ENCODE results near the gene SLC35E4. TPM values are rescaled to one million over a fixed set of nuclear protein-coding genes. Genes with fewer than 3 reads are reported as not detected.
"Not testable (repeated sequence)": the region's sequence is repeated elsewhere in the genome, so short reads cannot be mapped to it uniquely, and the experiment has no call there.

Gene SLC35E4
- total RNA-seq = 1 to 10 TPM; 3.8 to 5.0 TPM

DNA sequence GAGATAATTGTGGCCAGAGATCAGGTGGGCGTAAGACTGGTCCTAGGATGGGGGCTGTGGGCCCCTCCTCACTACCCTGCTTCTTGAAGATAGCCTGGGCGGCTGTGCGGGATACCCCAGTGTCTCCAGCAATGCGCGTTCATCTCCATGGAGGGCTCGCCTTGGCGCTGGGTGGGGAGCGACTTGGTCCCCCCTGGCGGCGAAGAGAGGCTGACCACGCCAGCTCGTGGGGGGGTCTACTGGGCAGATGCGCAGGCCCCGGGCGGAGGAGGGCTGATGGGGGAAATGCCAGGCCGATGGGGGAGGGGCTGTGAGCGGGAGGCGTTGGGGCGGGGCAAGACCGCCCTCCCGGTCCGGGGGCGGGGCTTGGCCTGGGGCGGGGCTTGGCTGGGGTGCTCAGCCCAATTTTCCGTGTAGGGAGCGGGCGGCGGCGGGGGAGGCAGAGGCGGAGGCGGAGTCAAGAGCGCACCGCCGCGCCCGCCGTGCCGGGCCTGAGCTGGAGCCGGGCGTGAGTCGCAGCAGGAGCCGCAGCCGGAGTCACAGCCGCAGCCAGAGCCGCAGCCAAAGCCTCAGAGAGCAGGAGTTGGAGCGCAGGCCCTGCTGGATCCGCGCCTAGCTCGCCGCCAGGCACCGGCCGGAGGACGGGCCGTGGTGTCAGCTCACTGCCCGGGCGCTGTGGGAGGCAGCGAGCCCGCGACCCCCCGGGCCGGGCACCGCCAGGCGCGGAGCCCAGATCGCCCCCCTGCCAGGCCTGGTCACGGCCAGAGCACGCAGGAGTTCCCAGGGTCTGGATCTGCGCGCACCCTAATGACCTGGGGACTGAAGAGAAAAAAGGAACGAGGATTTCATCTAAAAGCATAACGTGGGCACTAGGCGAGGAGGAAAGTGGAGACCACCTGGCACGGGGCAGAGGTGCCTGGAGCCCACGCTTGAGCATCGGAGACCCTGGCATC is at the start of gene SLC35E4:
SLC35E4 (plus strand) TSS at position 509 of the 953 bp plus-strand sequence. CDS start 670 bp downstream, outside the sequence.
- H3K27me3 Mint-ChIP-seq = no peaks in the 10 kb centered on the region
- CTCF ChIA-PET = interaction anchor here (0.7 to 7.8 kb wide), 36 partner anchors 10 to 637 kb away, joined by 3 to 186 read pairs (median 4); partner anchors contain the start of genes DUSP18, OSBP2, PES1 and RNF215
- peaks cover 20% of the 10 kb centered on the region for H3K4me1 Mint-ChIP-seq
- H3K27ac Mint-ChIP-seq = peak within 1 kb of the TSS; percentile 96
- ATAC-seq (peak; percentile 87), DNase-seq (peak; percentile 96)
- H3K4me3 Mint-ChIP-seq = peak within 1 kb of the TSS; percentile 72
- no peaks in the 10 kb centered on the region for H3K9me3 Mint-ChIP-seq (ENCODE audit: low read depth)
- H3K36me3 Mint-ChIP-seq = peaks cover 11% of the 10 kb centered on the region

- CTCF ChIA-PET = no interaction called here
- no peak overlapping the region for H3K27ac Mint-ChIP-seq
- H3K4me1 Mint-ChIP-seq = no peaks in the 10 kb centered on the region
- DNase-seq (no peak), ATAC-seq (no peak)
- no peak overlapping the region for H3K4me3 Mint-ChIP-seq
- no peaks in the 10 kb centered on the region for H3K9me3 Mint-ChIP-seq (ENCODE audit: low read depth)
- H3K36me3 Mint-ChIP-seq = peaks cover 27% of the 10 kb centered on the region
- no peaks in the 10 kb centered on the region for H3K27me3 Mint-ChIP-seq
Measured at GRCh38 chr22:30586414-30586813, 49.2 kb upstream of the SLC35E4 start.

DNA sequence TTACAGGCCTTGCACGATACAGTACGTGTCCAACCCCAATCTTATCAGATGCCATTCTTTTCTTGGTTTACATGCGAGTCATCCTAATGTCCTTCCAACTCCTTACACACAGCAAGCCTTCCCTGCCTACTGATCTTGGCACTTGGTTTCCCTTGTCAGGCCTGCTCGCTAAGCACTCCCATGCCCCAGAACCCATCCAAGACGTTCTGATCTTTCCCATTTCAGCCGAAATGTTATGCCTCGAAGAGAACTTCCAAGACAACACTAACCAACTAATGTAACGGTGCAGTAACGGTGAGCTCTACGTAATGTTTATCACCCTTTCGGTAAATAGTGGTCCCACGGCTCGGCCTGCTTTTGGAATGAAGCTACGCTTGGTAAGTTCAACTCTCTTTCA is 44.4 kb upstream of the SLC35E4 start:
- CTCF ChIA-PET = interaction anchor here (1.0 to 2.4 kb wide), 4 partner anchors 11 to 329 kb away, joined by 3 to 13 read pairs (median 4); partner anchors contain the start of gene TCN2
- peaks cover 13% of the 10 kb centered on the region for H3K27me3 Mint-ChIP-seq
- DNase-seq = no peak
- no peak overlapping the region for H3K27ac Mint-ChIP-seq
- H3K4me1 Mint-ChIP-seq = peaks cover 1% of the 10 kb centered on the region
- ATAC-seq = peak; percentile 1
- H3K36me3 Mint-ChIP-seq = peaks cover 15% of the 10 kb centered on the region
- no peaks in the 10 kb centered on the region for H3K9me3 Mint-ChIP-seq (ENCODE audit: low read depth)
- H3K4me3 Mint-ChIP-seq = no peak overlapping the region

DNA sequence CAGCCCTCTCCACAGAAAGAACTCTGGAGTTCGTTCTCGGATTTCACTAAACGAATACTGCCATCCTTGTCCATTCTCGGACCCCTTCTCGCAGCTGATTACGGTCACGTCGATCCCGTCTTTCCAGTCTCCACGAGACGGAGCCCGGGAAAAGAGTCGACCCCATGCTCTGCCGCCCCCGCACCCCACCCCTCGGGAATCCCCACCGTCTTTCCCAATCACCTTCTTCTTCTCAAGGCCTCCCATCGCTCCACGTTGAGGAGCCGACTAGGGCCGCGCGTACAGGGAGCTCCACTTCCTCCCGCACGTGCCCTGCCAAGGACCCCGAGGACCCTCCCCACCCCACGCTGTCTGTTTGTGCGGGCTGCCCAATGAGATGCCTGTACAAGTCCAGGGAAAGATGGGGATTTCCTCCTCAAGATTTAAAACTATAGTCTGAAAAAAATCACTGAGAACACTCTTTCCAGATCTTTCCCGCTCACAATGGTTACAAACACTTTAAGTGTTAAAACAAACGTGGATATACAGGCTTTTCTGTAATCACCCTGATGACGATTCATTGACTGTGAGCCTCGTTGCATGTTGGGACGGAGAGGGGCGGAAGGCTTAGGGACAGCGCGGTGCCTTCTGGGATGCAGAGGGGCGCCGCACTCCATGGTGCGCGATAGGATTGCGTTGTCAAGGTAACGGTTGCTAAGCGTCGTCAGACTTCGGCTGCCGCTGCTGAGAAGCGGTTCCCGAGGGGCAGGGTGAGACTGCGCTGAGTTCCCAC is 43.8 kb upstream of the SLC35E4 start, which contains the start of gene PES1:
PES1 (minus strand) TSS at position 323 of the 772 bp plus-strand sequence; CDS start at position 246, 77 bp downstream.
- ATAC-seq (peak; percentile 98), DNase-seq (peak; percentile 97)
- Mint-ChIP-seq H3K4me1 (peaks cover 1% of the 10 kb centered on the region), H3K27me3 (peaks cover 13% of the 10 kb centered on the region), H3K36me3 (peaks cover 11% of the 10 kb centered on the region), H3K9me3 (ENCODE audit: low read depth) (no peaks in the 10 kb centered on the region), H3K4me3 (no peak within 1 kb of the TSS), H3K27ac (no peak within 1 kb of the TSS)
- CTCF ChIA-PET = interaction anchor here (1.0 to 2.4 kb wide), 4 partner anchors 15 to 492 kb away, joined by 3 to 13 read pairs (median 4); partner anchors contain the start of gene TCN2

GRCh38 chr22:30592360-30592713 is 43.2 kb upstream of the SLC35E4 start:
- DNase-seq; H3K36me3 Mint-ChIP-seq; H3K27ac Mint-ChIP-seq; H3K4me3 Mint-ChIP-seq; H3K4me1 Mint-ChIP-seq; ATAC-seq; H3K9me3 Mint-ChIP-seq (ENCODE audit: low read depth): not testable (repeated sequence)
- H3K27me3 Mint-ChIP-seq = peaks cover 13% of the 10 kb centered on the region
- CTCF ChIA-PET = interaction anchor here (1.0 to 1.7 kb wide), 5 partner anchors 12 to 491 kb away, joined by 3 to 7 read pairs (median 4); no protein-coding TSS in a partner anchor

DNA sequence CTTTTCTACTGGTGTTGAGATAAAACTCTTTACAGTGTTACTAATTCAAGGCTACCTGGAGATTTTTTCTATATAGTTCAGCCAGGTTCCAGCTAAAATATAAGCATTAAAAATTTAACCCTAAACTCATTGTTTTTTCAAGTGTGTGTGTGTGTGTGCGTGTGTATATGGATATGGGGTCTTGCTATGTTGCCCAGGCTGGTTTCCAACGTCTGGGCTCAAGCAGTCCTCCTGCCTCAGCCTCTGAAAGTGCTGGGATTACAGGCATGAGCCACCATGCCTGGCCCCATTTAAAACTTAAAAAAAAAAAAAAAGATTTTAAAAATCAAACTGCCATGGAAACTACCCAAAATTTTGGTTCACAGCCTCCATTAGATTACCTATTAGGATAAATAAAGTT is 39.4 kb upstream of the SLC35E4 start:
- no peak for ATAC-seq
- no peaks in the 10 kb centered on the region for H3K9me3 Mint-ChIP-seq (ENCODE audit: low read depth)

DNA sequence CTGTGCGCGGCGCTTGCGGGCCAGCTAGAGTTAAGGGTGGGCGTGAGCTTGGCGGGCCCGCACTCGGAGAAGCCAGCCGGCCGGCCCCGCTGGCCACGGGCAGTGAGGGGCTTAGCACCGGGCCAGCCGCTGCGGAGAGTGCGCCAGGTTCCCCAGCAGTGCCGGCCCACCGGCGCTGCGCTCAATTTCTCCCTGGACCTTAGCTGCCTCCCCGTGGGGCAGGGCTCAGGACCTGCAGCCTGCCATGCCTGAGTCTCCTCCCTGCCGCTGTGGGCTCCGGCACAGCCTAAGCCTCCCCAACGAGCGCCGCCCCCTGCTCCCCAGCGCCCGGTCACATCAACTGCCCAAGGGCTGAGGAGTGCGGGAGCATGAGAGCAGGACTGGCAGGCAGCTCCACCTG is 38.7 kb upstream of the SLC35E4 start:
- Mint-ChIP-seq H3K36me3 (no peaks in the 10 kb centered on the region), H3K4me3 (no peak overlapping the region), H3K27ac (no peak overlapping the region), H3K9me3 (ENCODE audit: low read depth) (no peaks in the 10 kb centered on the region), H3K27me3 (peaks cover 13% of the 10 kb centered on the region), H3K4me1 (peaks cover 1% of the 10 kb centered on the region)
- CTCF ChIA-PET = interaction anchor here (2.2 kb wide), 1 partner anchor 38 kb away, joined by 9 read pairs; no protein-coding TSS in a partner anchor
- DNase-seq (no peak), ATAC-seq (no peak)

More for the DNA sequence above, 39.4 kb upstream of the SLC35E4 start:
- CTCF ChIA-PET = interaction anchor here (0.8 to 1.2 kb wide), 2 partner anchors 8 to 10 kb away, joined by 3 to 4 read pairs; no protein-coding TSS in a partner anchor
- H3K27me3 Mint-ChIP-seq = peaks cover 13% of the 10 kb centered on the region
- peaks cover 1% of the 10 kb centered on the region for H3K4me1 Mint-ChIP-seq
- no peak overlapping the region for H3K27ac Mint-ChIP-seq
- no peak overlapping the region for H3K4me3 Mint-ChIP-seq
- no peak for DNase-seq
- no peaks in the 10 kb centered on the region for H3K36me3 Mint-ChIP-seq

DNA sequence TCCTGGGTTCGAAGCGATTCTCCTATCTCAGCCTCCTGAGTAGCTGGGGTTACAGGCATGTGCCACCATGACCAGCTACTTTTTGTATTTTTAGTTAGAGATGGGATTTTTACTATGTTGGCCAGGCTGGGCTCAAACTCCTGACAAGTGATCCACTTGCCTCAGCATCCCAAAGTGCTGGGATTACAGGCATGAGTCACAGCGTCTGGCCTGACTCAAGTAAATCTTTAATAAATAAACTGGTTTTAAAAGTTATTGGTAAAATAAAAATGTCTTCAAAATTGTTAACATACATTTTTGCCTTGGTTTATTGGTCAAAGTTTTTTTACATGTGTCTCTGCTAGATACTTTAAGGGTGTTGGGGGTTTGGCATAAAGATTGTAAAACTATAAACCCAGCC is 36.6 kb upstream of the SLC35E4 start:
- peaks cover 2% of the 10 kb centered on the region for H3K4me1 Mint-ChIP-seq
- CTCF ChIA-PET = interaction anchor here (1.3 to 2.2 kb wide), 2 partner anchors 9 to 35 kb away, joined by 4 to 9 read pairs; no protein-coding TSS in a partner anchor
- peaks cover 6% of the 10 kb centered on the region for H3K27me3 Mint-ChIP-seq
- no peaks in the 10 kb centered on the region for H3K36me3 Mint-ChIP-seq
- no peak overlapping the region for H3K4me3 Mint-ChIP-seq
- ATAC-seq = no peak
- no peak for DNase-seq
- H3K27ac Mint-ChIP-seq = no peak overlapping the region
- no peaks in the 10 kb centered on the region for H3K9me3 Mint-ChIP-seq (ENCODE audit: low read depth)

- Mint-ChIP-seq H3K9me3 (ENCODE audit: low read depth) (no peaks in the 10 kb centered on the region), H3K36me3 (no peaks in the 10 kb centered on the region), H3K27me3 (no peaks in the 10 kb centered on the region), H3K27ac (no peak overlapping the region), H3K4me1 (peaks cover 7% of the 10 kb centered on the region), H3K4me3 (no peak overlapping the region)
- CTCF ChIA-PET = interaction anchor here (1.1 to 2.1 kb wide), 4 partner anchors 34 to 313 kb away, joined by 3 to 8 read pairs (median 6); no protein-coding TSS in a partner anchor
- DNase-seq = no peak
- ATAC-seq = no peak
Measured at GRCh38 chr22:30600921-30601320, 34.7 kb upstream of the SLC35E4 start.

DNA sequence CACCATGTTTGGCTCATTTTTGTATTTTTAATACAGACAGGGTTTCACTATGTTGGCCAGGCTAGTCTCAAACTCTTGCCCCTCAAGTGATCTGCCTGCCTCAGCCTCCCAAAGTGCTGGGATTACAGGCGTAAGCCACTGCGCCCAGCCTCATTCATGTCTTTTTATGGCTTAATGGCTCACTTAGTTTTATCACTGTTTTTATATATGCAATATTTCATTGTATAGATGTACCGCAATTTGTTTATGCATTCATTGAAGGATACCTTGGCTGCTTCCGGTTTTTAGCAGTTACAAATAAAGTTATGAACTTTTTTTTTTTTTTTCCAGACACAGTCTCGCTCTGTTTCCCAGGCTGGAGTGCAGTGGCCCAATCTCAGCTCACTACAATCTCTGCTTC is 34.1 kb upstream of the SLC35E4 start:
- no peak for ATAC-seq
- H3K27ac Mint-ChIP-seq = no peak overlapping the region
- no peaks in the 10 kb centered on the region for H3K9me3 Mint-ChIP-seq (ENCODE audit: low read depth)
- no peaks in the 10 kb centered on the region for H3K27me3 Mint-ChIP-seq
- no peak overlapping the region for H3K4me3 Mint-ChIP-seq
- CTCF ChIA-PET = interaction anchor here (0.7 to 2.1 kb wide), 7 partner anchors 8 to 314 kb away, joined by 3 to 8 read pairs (median 3); no protein-coding TSS in a partner anchor
- H3K36me3 Mint-ChIP-seq = no peaks in the 10 kb centered on the region
- H3K4me1 Mint-ChIP-seq = peaks cover 11% of the 10 kb centered on the region
- DNase-seq = no peak

GRCh38 chr22:30602049-30602448 is 33.5 kb upstream of the SLC35E4 start:
- no peak overlapping the region for H3K27ac Mint-ChIP-seq
- no peaks in the 10 kb centered on the region for H3K27me3 Mint-ChIP-seq
- H3K36me3 Mint-ChIP-seq = no peaks in the 10 kb centered on the region
- CTCF ChIA-PET = interaction anchor here (0.7 to 2.1 kb wide), 6 partner anchors 9 to 314 kb away, joined by 3 to 8 read pairs (median 3); no protein-coding TSS in a partner anchor
- no peak overlapping the region for H3K4me3 Mint-ChIP-seq
- peaks cover 13% of the 10 kb centered on the region for H3K4me1 Mint-ChIP-seq
- no peaks in the 10 kb centered on the region for H3K9me3 Mint-ChIP-seq (ENCODE audit: low read depth)
- ATAC-seq = no peak
- no peak for DNase-seq

DNA sequence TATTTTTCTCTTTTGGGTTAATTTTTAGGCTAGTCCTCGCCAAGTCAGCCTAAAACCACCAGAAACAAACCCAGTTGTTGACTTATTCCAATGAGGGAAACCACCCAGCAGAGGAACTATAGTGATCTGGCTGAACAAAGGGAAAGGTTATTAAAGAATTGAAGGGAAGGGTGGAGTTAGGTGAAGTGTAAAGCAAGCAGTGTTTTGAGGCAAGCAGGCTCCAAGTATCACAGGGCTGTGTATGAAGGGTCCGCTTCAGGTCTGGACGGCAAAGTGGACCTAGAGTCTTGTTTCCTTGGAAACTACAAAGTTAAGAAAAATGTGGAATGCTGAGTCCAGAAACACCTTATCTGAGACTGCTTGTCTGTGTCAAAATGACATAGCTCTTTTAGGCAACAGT is 31.8 kb upstream of the SLC35E4 start:
- ATAC-seq = no peak

More for the DNA sequence above, 31.8 kb upstream of the SLC35E4 start:
- H3K27me3 Mint-ChIP-seq = no peaks in the 10 kb centered on the region
- H3K9me3 Mint-ChIP-seq (ENCODE audit: low read depth) = no peaks in the 10 kb centered on the region
- no peak for DNase-seq
- H3K4me3 Mint-ChIP-seq = no peak overlapping the region
- CTCF ChIA-PET = interaction anchor here (0.6 to 1.7 kb wide), 4 partner anchors 11 to 712 kb away, joined by 3 to 7 read pairs (median 3); no protein-coding TSS in a partner anchor
- H3K36me3 Mint-ChIP-seq = no peaks in the 10 kb centered on the region
- no peak overlapping the region for H3K27ac Mint-ChIP-seq
- peaks cover 28% of the 10 kb centered on the region for H3K4me1 Mint-ChIP-seq

Data from activated CD8-positive, alpha-beta memory T cell treated with anti-CD3 and anti-CD28 coated beads, Interleukin-2, amount 10 ng/mL, durations not matched to agents 7 days and 5 days (primary cell).